HG03108 (cell line): ENCODE results near the gene ERC2.

Experiments used
- ATAC-seq: cut with Tn5 transposase; IDR thresholded peaks from one replicate; pipeline ENCODE4 v1.9.1; 2021; ENCODE audit warnings: moderate library complexity; ENCODE audit not compliant: unreplicated experiment

Gene ERC2

GRCh38 chr3:55946574-55947160, 521.6 kb downstream of the ERC2 start:
- no peak for ATAC-seq

DNA sequence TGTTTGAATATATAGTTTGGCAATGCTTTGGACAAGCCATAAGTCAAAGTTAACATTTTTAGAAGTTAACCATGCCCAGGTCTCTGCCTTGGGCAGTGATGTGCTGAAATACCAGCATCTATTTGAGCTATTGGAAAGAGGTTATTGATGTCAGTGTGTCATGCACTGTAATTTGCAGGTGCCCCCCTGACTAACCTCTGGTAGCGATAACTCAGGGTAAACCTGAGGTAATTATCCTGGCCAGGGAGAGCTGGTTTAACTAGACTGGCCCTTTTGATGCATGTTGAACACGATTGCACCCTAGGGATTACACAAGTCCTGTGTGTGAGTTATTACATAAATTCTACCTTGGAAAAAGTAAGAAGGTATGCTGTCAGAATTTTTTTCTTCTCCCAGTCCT, 525.4 kb downstream of the ERC2 start:
- no peak for ATAC-seq

- no peak for ATAC-seq
These were observed 529.0 kb downstream of the ERC2 start for GRCh38 chr3:55939287-55939686.

- no peak for ATAC-seq
These were observed 531.0 kb downstream of the ERC2 start for GRCh38 chr3:55937301-55937700.

DNA sequence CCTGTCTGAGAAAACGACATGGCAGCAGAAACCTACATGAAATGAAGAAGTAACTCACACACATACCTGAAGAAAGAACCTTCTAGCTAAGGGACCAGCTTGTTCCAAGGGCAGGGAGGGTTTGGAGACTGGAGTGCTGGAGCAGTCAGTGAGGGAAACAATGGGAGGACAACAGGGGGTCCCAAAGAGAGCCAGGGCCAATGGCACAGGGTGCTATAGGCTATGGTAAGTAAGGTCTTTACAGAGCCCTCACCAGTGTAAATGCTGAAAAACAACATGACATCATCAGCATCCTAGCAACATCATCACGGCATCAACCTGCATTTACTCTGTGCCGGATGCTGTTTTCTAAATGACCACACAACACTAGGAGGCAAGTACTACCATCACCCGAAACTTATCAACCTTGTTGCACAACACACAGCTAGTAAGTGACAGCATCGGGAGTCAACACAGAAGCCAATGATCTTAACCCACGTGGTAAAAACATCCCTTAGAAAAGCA, 531.7 kb downstream of the ERC2 start:
- ATAC-seq: no peak

DNA sequence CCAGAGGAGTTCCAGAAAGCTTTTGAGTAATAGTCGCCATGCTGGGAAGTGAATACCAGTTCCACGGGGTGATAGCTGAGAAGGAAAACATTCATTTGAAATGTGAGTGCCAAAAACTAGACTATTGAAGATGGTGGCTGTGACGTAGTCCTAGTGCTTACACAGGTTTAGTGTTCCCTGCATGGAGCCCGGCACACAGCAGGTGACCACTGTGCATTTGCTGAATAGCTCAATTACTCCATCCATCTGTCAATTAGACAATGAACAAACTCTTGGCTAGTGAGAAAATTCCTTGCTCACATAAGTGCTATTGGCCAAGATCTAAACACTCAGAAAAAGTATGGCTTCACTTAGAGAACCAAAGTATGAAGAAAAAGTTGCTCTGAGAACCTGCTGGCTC, 533.0 kb downstream of the ERC2 start:
- no peak for ATAC-seq

DNA sequence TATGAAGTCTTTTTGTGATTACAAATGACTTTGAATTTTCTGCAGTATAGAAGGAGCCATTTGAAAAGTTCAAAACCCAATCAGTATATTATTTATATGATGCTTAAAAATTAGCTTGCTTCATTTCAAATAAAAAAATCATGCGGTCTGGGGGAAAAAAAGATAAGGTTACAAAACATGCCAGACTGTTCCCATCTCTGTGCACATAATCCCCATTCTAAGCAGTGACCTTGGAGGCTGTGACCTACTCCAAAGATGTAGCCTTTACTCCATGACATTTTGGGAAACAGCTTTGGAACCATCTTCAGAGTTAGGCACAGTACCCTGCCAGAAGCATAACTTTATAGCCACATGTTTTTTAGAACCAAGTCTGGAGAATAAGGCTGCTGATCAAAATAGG, 533.5 kb downstream of the ERC2 start:
- no peak for ATAC-seq

GRCh38 chr3:55929154-55929869, 539.0 kb downstream of the ERC2 start:
- ATAC-seq: no peak

DNA sequence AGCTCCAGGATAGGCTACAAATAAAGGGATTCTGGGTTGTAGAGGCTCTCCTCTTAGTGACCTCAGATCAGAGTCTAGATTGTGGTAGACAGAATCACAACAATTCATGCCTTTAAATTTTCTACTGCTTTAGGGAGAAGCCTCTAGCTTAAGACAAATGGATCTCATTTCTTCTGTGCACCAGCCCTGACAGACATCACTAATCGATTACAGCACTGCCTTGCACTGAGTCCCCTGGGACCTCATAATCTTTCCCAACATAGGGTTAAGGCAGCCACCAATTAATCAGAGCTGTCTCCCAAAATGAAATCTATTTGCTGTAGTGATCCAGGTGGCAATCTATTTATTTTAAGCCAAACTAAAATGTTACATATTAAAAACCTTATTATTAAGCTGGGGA, 544.6 kb downstream of the ERC2 start:
- no peak for ATAC-seq

DNA sequence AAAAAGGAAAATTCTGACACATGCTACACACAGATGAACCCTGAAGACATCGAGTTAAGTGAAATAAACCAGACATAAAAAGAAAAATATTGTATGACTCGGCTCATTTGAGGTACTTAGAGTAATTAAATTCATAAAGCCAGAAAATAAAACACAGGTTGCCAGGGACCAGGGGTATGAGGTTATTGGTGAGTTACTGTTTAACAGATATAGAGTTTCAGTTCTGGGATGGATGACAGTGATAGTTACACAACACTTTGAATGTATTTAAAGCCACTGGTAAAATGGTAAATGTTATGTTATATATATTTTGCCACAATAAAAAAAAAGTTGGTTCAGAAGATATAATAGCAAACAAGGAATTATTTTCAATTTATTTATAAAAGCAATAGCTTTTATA, 545.1 kb downstream of the ERC2 start:
- no peak for ATAC-seq

- no peak for ATAC-seq
These were observed 555.4 kb downstream of the ERC2 start for GRCh38 chr3:55912880-55913279.

DNA sequence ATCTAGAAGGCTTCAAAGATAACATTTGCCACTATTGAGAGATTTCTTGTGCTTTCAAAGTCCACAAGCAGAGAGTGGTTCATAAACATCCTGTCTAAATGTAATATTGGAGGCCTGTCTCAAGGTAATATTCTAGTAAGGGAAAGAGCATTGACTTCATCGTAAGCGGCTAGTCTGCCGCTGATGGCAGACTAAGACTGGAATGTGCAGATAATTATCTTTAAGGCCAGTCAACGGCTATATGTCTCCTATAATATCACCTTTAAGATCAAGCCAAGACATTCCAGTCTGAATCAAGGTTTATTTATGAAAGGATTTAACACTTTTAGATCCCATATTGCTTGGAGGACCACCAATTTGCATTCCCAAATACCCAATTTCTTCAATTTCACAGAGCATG, 557.0 kb downstream of the ERC2 start:
- no peak for ATAC-seq

DNA sequence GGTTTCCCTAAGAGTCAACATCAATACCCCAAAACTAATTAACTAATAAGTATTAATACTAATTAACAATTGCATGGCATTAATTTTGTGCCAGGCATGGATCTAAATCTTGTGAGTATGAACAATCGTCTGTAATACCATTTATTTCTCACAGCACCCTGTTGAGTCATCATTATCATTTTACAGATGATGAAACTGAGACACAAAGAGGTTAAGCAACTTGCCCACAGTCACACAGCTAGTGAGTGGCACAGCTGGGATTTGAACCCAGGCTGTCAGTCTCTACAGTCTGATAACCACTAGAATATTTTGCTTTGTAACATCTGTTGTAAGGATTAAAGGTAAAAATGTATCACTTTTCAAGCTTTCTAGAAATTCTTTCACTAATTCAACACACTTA, 557.7 kb downstream of the ERC2 start:
- ATAC-seq: no peak

DNA sequence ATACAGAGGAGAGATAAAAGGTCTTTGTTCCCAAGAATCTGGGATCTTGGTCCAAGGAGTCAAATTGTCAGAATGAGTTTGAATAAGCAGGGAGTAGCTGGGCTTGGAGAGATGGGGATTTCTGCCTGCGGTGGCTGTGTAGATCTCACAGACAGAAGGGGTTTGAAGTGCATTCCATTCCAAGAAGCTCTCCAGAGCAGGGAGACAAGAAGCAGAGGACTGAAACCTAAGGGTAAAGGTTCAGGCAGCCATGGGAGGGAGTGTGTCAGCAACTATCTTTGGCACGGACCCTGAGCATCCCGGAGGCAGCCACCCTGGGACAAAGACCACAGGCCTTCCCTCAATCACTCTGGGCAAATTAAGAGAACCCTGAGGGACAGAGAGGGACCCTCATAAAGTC, 558.9 kb downstream of the ERC2 start:
- no peak for ATAC-seq

GRCh38 chr3:55907616-55908015, 560.7 kb downstream of the ERC2 start:
- no peak for ATAC-seq

GRCh38 chr3:55906896-55907295, 561.4 kb downstream of the ERC2 start:
- ATAC-seq: no peak

GRCh38 chr3:55904716-55905115, 563.6 kb downstream of the ERC2 start:
- ATAC-seq: no peak

DNA sequence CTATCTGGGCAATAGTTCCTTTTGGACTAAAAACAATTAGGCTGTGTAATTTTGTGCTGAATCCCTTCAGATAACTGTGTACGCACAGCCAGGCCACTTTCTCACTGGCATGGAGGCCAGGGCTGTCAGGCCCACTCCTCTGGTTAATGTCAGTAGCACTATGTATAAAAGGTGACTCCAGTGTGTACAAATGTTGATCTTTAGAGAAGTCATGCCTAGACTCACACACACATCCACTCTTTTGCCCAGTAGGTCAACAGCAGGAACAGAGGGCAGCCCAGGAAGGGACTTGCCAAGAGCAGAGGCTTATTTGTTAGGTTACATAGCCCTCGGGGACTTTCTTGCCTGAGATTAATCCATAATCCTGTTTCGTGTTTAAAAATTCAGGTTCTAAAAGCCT, 564.6 kb downstream of the ERC2 start:
- no peak for ATAC-seq

GRCh38 chr3:55902221-55902900, 565.9 kb downstream of the ERC2 start:
- ATAC-seq: no peak

GRCh38 chr3:55899887-55900286, 568.4 kb downstream of the ERC2 start:
- ATAC-seq: no peak

GRCh38 chr3:55897573-55898224, 570.6 kb downstream of the ERC2 start:
- ATAC-seq: no peak
